ENCODE results near the gene ELMO1.

- no peak for TF ChIP-seq CTCF (optimal IDR thresholded peaks at IDR 0.05 in 1 of 3, IDR thresholded peaks at IDR 0.05 in 1 of 3, conservative IDR thresholded peaks at IDR 0.05 in 1 of 3; ENCODE audit: extremely low read depth in 1 of 3, insufficient read depth in 2 of 3, low read length in 3 of 3)
- no peak for TF ChIP-seq EZH2 (IDR thresholded peaks at IDR 0.05; ENCODE audit: low read length)
These were observed 297.8 kb downstream of the ELMO1 start for GRCh38 chr7:37150856-37151255.

All from keratinocyte (primary cell).